HEK293T (cell line): Measurements from ENCODE around the gene CABP7.

Source experiments
- BHLHE40 ChIP-seq: fragments of 450-650 bp; IDR thresholded peaks from 2 replicates; pipeline ENCODE4 v1.6.1; 2016; ENCODE audit warnings: mild to moderate bottlenecking, moderate library complexity, borderline replicate concordance
- CTBP1 ChIP-seq: fragments of 450-650 bp; IDR thresholded peaks from 2 replicates; pipeline ENCODE4 v1.6.1; 2016; ENCODE audit warnings: borderline replicate concordance
- ELF4 ChIP-seq: fragments of 450-650 bp; IDR thresholded peaks from 2 replicates; pipeline ENCODE4 v1.6.1; 2017; ENCODE audit warnings: antibody characterized with exemption
- FOXA1 ChIP-seq: fragments of 450-650 bp; IDR thresholded peaks from 2 replicates; pipeline ENCODE4 v1.6.1; 2016; ENCODE audit warnings: mild to moderate bottlenecking
- FOXK2 ChIP-seq: fragments of 450-650 bp; IDR thresholded peaks from 2 replicates; pipeline ENCODE4 v1.6.1; 2016; ENCODE audit warnings: mild to moderate bottlenecking
- FOXM1 ChIP-seq: fragments of 450-650 bp; IDR thresholded peaks from 2 replicates; pipeline ENCODE4 v1.6.1; 2017; ENCODE audit warnings: mild to moderate bottlenecking, borderline replicate concordance
- NFRKB ChIP-seq: fragments of 450-650 bp; IDR thresholded peaks from 2 replicates; pipeline ENCODE4 v1.6.1; 2016; ENCODE audit warnings: mild to moderate bottlenecking, moderate library complexity
- SP1 ChIP-seq: fragments of 450-650 bp; IDR thresholded peaks from 2 replicates; pipeline ENCODE4 v1.6.1; 2017
- SUZ12 ChIP-seq: fragments of 450-650 bp; IDR thresholded peaks from 2 replicates; pipeline ENCODE4 v1.6.1; 2016; ENCODE audit warnings: mild to moderate bottlenecking
- TARDBP ChIP-seq: fragments of 450-650 bp; IDR thresholded peaks from 2 replicates; pipeline ENCODE4 v1.6.1; 2016
- ZNF384 ChIP-seq: fragments of 450-650 bp; IDR thresholded peaks from 2 replicates; pipeline ENCODE4 v1.6.1; 2016

GRCh38 chr22:29740216-29740615, 20.4 kb downstream of the CABP7 start:
- TF ChIP-seq BHLHE40: no peak
- no peak for TF ChIP-seq CTBP1
- no peak for TF ChIP-seq TARDBP
- TF ChIP-seq SP1: no peak
- no peak for TF ChIP-seq FOXM1
- TF ChIP-seq ELF4: no peak
- TF ChIP-seq NFRKB: no peak
- TF ChIP-seq FOXA1: no peak
- TF ChIP-seq FOXK2: no peak
- no peak for TF ChIP-seq ZNF384
- no peak for TF ChIP-seq SUZ12
